Right renal cortex interstitium (tissue), 3 donors: ENCODE measurements around the gene CTPS2. TPM values are rescaled to one million over a fixed set of nuclear protein-coding genes. Genes with fewer than 3 reads are reported as not detected.
"Not testable (repeated sequence)": the region's sequence is repeated elsewhere in the genome, so short reads cannot be mapped to it uniquely, and the experiment has no call there.

Experiments used
- DNase-seq, 3 donors: peaks; one replicate each; pipeline ENCODE4 v3.0.0-alpha.2; 2013; ENCODE audit warnings: low read depth in 3 of 3, low spot score in 2 of 3
- polyA plus RNA-seq, 3 donors: library from polyadenylated mRNA; unstranded; fragments of 120-200 nt; gene quantifications; one replicate each; pipeline ENCODE4 v1.2.1, GENCODE V29; 2013; ENCODE audit not compliant: insufficient read length in 3 of 3

CTPS2 gene
- polyA plus RNA-seq, 3 donors, result 35.6 to 40.9 (median 36.2) TPM

DNA sequence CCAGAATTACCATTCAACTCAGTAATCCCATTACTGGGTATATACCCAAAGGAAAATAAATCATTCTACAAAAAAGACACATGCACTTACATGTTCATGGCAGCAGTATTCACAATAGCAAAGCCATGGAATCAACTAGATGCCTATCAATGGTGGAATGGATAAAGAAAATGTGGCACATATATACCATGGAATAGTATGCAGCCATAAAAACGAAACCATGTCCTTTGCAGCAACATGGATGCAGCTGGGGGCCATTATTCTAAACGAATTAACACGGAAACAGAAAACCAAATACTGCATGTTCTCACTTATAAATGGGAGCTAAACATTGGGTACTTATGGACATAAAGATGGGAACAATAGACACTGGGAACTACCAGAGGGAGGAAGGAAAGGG lies 101.8 kb downstream of the CTPS2 start:
- not testable (repeated sequence) for DNase-seq

DNA sequence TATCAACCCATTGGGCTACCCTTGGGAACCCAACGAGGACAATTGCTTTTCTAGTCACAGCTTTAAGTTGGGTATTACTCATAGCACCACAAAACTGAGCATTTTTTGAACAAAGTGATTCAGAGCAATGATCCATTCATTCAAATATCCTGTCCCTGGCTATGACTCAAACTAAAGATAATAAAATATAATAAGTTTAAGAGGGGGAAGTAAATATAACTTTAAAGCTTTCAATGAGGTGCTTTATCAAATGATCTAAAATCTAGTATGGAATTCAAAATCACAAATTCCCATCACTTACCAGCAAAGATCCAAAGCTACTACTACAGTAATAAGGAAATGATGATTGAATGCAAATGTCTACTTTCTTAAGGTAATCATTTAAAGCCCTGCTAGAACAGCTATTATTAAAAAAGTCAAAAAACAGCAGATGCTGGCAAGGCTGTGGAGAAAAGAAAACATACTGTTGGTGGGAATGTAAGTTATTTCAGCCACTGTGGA lies 102.3 kb downstream of the CTPS2 start:
- no peak for DNase-seq

DNA sequence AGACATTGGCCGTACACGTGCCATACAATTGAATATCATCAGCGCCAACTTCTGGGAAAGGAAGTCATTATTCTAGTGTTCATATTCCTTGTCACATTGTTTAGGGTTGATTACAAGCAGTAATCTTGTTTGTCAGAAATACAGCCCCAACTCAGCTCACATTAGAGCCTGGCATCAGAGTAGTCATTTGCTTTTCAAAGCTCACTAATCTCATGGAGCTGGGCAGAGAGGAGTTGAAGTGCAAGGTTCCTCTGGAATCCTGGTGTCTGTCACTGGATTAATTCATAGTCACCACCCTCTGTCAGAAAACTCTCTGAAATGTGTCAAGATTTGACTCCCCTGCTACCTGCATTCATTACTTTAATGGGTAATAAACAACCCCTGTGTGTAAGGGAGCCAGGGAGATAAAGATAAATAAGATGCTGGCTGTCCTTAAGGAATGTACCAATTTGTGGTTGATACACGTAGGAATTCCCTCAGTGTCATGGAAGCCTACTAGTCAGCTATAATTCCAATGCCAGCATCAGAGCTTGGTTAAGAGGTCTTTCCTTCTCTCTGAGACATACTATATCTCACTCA lies 106.2 kb downstream of the CTPS2 start:
- no peak for DNase-seq

DNA sequence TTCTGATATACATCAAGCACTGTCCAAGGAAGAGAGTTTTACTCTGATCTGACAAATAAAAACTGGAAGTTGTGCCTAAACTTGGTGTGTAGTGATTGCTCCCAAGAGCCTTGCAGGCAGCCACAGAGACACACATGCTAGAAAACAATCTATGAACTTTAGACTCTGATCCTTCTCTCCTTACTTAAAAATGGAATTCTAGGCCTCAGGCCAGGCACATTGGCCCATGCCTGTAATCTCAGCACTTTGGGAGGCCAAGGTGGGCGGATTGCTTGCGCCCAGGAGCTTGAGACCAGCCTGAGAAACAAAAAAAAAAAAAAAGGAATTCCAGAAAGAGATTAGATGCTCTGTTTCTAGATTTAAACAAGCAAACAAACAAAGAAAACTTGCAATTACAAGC lies 108.1 kb downstream of the CTPS2 start:
- DNase-seq, result no peak

DNA sequence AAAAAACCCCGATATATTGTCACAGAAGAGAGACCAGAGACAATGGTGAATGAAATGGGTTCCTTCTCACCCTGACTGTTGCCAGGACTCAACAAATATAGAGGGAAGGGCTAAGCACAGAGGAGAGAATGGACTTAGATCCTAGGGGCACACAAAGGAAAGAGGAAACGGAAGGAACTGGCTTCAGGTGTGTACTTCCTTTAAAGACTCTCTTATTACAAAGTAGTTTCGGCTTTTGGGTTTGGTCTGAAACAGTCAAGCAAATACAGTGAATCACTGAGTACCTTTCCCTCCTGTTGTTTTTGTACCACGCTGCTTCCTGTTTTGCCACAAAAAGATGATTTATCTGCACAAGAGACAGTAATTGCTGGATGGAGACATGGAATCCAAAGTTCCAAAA lies 108.6 kb downstream of the CTPS2 start:
- DNase-seq, result no peak

DNA sequence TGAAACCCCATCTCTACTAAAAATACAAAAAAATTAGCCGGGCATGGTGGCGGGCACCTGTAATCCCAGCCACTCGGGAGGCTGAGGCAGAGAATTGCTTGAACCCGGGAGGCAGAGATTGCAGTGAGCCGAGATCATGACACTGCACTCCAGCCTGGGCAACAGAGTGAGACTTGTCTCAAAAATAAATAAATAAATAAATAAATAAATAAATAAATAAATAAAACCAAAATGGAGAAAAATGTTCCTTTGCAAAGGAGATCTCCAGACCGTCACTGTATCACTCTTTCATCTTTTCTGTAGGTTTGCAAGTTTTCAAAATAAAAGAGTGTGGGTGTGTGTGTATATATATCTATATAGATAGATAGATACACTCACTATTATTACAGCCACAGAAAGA lies 109.2 kb downstream of the CTPS2 start:
- DNase-seq, result not testable (repeated sequence)

DNA sequence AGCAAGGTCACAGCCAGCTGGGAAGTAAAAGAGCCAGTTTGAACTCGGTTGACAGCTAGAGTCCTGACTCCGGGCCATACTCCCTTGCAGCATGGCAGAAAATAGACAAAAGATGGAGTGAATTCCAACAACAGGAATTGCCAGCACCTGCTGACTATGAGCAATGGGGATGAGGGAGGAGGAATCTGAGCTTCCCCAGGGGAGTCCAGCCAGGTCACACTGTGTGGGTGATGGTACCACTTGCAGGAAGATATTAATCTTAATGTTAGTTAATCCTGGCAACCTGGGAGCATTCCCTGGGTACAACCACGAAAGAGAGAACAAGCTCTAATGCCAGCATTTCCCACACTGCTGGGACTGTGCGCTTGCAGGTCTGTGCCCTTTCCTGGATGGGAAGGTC lies 110.6 kb downstream of the CTPS2 start:
- no peak for DNase-seq

DNA sequence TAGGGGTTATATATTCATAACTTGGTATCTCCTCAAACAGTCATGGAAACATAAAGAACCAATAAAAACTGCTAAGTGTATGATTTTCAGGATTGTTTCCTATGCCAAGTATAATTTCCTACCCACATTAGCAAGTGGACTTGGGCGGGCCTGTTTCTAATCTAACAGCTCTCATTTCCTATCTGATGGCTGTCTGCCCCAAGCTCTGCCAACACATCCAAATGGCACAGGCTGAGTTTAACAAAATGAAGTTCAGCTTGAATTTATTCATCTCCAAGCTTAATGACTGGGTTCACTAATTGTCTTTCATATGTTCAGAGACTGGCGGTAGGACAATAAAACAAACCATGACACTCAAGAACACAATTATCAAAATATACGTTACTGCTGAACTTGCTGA lies 118.0 kb downstream of the CTPS2 start:
- DNase-seq, result no peak

DNA sequence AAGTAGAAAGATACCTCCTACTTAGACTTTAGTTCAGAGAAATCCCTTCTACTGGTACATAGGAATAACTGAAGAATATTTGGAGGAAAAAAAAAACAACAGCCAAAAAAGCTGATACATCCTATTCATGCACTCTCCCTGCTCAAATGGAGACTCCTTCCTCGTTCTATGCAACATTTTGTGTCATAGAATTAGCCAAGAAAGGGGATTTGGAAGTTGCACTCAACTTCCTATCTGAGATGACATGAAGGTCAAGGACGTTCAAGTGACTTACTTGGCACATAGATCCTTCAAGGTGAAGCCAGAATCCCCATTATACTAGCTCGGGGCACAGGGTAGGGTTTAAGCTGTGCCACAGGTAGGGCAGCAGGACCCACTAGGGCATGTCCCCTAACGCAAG lies 118.7 kb downstream of the CTPS2 start:
- DNase-seq, result no peak

DNA sequence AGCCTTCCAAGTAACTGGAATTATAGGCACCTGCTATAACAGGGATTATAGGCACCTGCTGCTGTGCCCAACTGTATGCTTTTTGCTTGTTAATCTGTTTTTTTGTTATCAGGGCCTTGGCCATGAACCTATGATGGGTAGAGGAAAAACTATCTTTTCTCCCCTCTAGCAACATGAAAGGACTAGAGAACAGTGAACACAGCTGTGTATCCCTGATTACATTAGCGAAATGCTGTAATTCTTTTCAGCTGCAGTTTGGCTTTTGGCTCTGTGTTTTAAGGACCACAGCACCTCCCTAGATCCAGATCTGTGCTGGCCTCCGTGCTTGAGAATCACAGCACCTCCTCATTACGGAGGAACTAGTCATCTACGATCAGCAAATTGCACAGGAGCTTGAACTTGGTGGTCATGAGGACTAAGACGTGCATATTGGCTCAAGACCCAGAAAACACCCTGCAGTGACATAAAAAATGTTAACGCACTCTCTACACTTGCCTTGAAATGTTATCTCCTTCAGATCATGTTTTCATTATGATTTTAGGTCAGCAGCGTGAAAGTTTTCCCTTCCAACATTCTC lies 120.2 kb downstream of the CTPS2 start:
- no peak for DNase-seq

DNA sequence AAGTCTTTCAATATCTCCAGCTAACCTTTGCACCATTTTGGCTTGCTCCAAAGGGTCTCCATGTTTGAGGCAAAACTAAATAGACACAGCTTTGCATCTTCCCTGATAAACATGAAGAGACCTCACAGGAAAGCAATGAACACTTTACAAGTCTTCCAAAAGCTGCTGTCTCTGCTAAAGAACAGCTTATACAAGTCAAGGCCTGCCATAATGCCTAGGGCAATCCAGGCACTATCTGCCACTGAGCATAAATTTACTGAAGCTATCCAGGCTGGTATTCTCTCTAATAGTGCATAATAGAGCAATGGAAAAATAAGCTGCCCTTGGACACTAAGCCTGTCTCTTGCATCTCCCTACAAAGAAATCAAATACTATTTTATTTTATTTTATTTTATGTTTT lies 122.6 kb downstream of the CTPS2 start:
- no peak for DNase-seq

DNA sequence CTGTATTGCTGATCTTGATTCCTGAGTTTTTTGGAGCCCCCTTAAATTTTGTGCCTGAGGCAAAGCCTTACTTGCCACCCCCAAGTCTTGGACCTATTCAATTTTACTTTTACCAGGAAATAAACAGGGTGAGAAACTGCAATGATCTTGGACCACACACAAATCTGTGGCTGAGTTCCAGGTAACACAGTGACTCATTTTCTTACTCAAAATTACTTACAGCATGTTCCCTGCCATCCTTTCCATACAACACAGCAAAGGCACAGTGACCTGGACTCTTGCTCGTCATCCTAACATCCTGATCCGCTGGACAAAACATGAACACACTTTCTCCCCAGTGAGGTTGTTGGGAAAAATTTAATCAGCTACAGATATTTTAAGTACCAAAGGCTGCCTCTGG lies 123.3 kb downstream of the CTPS2 start:
- DNase-seq, result no peak

DNA sequence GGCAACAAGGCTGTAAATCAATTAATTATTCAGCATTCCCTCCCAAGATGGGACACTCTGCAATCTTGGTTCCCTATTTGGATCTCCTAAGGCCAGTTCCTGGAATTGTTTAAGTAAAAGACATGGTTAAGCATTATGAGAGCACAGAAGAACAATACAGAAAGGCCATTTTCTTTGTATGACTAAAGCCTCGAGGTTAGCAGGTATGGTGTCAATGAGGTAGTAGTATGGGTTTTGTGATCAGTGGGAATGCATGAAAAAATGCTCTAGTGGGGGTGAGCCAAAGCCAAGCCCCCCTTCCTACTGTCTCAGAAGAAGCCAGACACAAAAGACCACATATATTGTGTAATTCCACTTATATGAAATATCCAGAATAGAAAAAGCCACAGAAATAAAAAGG lies 124.2 kb downstream of the CTPS2 start:
- DNase-seq, result no peak

DNA sequence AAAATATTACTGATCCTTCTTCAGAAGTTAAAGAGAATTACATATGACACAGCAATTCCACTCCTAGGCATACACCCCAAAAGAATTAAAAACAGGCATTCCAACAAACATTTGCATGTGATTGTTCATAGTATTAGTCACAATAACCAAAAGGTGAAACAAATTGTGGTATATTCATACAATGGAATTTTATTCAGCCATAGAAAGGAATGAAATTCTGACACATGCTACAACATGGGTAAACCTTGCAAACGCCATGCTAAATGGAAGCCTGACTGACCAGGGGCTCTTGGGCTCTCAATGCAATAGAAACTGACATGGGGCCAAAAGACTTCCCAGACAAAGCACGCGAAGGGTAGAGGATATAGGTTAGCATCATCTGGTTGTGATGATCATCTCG lies 124.6 kb downstream of the CTPS2 start:
- DNase-seq, result no peak

DNA sequence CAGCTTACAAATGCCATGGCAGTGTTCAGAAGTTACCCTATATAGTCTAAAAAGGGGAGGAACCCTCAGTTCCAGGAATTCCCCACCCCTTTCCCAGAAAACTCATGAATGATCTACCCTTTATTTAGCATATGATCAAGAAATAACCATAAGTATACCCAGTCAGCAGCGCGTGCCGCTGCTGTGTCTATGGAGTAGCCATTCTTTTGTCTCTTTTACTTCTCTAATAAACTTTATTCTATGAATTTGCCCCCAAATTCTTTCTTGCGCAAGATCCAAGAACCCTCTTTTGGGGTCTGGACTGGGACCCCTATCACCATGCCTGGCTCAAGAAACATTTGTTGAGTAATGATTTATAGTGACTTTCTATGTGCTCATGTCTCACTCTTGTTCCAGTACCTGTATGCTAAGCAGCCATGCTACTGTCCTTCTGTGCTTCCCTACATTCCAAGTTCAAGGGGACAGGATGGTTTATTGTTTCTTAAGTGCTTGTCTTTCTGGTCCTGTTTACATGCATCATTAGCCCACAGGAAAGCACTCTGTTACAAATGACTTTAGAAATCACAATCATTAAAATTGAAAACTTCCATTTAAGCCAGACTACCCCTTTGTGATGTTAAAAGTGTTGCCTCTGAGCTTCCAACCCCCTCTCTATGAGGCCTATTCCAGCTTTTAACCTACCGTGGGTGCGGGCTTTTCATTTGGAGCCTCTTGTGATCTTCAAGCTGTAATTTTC lies 125.9 kb downstream of the CTPS2 start:
- no peak for DNase-seq

DNA sequence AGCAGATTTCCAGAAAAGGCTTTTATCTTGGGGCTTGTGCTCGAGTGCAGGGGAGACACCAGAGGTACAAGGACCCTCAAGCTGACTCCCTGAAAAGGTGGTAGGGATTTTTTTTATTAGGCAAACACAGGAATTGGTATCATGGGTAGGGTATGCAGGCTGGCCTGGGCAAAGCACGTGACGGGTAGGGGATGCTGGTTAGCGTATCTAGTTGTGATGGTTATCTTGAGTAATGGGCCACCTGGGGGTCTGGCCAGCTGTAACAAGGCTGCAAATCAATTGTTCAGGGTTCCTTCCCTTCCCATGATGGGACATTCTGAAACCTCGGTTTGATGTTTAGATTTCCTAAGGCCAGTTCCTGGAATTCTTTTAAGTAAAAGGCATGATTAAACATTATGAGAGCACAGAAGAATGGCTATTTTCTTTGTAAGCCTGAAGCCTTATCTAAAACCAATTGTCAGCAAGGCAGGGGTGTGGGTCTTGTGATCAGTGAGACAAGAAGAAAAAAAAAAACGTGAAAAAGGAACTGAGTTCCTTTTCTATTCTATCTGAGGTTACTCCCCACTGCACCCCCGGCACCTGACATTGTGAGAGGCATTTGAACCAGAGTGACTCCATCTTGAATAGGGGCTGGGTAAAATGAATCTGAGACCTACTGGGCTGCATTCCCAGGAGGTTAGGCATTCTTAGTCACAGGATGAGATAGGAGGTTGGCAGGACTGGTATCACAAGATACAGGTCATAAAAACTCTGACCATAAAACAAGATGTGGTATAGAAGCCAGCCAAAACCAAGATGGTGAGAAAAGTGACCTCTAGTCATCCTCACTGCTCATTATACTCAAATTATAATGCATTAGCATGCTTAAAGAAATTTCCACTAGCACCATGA lies 126.7 kb downstream of the CTPS2 start:
- DNase-seq, result no peak

DNA sequence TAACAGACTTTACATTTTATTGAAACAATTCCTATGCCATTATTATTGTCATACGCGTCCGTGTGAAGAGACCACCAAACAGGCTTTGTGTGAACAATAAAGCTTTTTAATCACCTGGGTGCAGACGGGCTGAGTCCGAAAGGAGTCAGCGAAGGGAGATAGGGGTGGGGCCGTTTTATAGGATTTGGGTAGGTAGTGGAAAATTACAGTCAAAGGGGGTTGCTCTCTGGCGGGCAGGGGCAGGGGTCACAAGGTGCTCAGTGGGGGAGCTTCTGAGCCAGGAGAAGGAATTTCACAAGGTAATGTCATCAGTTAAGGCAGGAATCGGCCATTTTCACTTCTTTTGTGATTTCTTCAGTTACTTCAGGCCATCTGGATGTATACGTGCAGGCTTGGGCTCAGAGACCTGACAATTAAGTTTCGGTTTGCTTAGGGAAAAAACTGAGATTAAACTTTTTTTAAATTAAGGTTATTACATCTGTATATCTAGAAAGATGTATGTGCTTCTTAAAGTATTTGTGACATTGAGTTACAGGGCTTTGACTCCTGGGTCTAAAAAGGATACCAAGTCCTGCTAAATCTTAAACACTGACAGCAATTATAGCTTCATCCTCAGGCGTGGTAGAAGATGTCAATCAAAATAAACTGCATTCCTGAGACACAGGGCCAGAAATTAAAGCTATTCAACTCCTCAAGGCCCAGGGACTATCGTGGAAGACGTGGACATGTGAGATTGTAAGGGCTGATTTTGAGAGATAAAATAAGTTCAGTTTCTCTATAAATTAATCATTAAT lies 132.3 kb downstream of the CTPS2 start:
- not testable (repeated sequence) for DNase-seq

DNA sequence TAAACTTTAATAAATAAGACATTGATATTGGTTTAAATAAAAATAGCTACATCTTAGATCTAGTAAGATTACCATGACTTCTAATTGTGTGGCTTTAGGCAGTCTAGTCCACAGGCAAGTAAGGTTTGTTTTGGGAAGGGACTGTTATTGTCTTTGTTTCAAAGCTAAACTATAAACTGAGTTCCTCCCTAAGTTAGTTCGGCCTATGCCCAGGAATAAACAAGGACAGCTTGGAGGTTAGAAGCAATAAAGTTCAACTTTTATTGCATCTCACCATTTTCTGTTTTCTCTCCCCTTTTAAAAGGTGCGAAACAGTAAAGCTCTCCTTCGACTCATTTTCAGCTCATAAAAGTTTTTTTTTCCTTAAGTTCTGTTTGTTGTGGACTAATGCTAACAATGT lies 133.0 kb downstream of the CTPS2 start:
- DNase-seq, result no peak

DNA sequence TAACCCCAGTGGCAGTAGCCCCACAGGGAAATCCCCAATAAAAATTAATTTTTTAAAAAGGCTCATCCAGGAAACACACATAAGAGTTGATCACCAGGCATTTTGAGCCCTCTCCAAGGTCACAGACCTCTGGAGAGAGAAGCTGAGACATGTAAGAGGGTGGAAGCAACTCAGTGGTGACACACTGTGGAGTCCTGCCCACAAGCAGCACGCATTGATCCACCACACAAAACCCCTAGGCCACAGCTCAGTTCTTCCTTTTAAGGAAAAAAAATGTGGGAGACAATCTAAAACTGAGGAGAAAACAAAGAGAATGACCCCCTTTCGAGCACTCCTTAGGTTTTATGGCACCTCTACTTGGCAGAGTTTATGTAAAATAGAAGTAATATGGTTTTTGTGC lies 134.3 kb downstream of the CTPS2 start:
- DNase-seq, result no peak

DNA sequence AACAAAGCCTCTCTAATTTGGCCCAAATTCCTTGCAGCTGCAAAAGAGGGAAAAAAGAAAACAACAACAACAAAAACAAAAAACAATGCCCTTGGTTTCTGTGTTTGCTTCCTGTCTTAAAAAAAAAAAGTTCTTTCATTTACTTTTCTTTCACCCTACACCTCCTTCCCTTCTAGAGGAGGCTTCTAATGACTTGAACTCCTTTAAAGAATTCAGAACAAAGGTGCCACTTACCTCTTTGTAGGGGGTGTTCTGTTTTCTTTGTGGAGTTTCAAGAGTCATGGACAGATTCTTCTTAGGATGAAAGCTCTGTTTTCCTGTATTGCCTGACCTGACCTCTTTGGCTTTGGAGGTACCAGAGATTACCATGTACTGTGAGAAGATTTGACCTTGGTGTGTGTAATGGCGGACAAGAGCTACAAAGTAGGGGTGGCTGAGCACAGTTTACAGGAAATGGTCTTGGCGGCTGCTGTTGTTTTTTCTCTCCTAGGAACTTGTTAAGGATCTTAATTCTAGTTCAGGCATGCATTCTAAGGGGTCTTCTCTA lies 134.9 kb downstream of the CTPS2 start:
- no peak for DNase-seq
